Measurements from ENCODE around the gene GTF2IRD1. TPM values are rescaled to one million over a fixed set of nuclear protein-coding genes. Genes with fewer than 3 reads are reported as not detected.

Gene GTF2IRD1
- total RNA-seq, 4 donors from 2014 or later = 14.6 to 35.7 (median 17.1) TPM

DNA sequence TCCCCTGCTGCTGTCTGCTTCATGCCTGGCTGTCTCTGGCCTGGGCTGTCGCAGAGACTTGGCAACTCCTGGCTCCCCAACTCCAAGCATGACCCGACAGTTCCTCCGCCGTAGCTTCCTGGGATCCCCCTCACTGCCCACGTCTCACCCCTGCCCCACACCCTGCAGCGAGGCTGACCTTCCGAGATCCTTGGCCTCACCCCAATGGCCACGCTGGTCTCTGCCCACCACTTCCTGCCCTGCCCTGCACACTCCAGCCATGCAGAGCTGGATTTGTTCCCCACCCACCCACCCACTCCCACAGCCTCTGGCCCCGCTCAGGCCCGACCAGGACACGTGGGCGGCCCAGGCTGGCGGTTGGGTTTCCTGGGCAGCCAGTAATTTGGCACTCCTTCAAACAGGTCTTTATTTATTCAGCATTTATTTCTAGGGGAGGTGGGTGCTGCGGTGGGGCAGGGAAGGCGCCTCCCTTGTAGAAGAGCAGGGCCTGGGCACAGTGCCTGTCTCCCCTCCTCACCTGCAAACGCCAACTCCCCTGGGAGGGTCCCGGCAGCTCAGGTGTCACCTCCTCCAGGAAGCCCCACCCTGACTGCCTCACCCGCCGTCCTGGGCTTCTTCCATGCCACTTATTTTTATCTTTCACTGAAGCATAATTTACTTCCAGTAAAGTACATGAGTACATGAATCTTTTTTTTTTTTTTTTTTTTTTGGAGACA, 25.5 kb downstream of the GTF2IRD1 start:
- Histone ChIP-seq H3K27ac (peak overlapping the region; percentile 92 to 99 (median 94)), H3K36me3 (no peaks in the 10 kb centered on the region), H3K27me3 (no peaks in the 10 kb centered on the region), H3K9me3 (no peaks in the 10 kb centered on the region), H3K4me3 (no peak overlapping the region), H3K4me1 (peaks cover 7 to 78% (median 55%) of the 10 kb centered on the region in 4 donors)
- DNase-seq (ENCODE audit: low spot score in 2 of 2) = peak in 1 of 2 donors; percentile 28
- peak in 1 of 2 donors; percentile 67 for TF ChIP-seq EP300 (IDR thresholded peaks at IDR 0.05)
- TF ChIP-seq, protein P1, sequence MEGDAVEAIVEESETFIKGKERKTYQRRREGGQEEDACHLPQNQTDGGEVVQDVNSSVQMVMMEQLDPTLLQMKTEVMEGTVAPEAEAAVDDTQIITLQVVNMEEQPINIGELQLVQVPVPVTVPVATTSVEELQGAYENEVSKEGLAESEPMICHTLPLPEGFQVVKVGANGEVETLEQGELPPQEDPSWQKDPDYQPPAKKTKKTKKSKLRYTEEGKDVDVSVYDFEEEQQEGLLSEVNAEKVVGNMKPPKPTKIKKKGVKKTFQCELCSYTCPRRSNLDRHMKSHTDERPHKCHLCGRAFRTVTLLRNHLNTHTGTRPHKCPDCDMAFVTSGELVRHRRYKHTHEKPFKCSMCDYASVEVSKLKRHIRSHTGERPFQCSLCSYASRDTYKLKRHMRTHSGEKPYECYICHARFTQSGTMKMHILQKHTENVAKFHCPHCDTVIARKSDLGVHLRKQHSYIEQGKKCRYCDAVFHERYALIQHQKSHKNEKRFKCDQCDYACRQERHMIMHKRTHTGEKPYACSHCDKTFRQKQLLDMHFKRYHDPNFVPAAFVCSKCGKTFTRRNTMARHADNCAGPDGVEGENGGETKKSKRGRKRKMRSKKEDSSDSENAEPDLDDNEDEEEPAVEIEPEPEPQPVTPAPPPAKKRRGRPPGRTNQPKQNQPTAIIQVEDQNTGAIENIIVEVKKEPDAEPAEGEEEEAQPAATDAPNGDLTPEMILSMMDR (IDR thresholded peaks at IDR 0.05) = no peak
- 16 to 20% methylated on average over 15 to 19 of the region's 19 CpGs for WGBS, 2 donors

DNA sequence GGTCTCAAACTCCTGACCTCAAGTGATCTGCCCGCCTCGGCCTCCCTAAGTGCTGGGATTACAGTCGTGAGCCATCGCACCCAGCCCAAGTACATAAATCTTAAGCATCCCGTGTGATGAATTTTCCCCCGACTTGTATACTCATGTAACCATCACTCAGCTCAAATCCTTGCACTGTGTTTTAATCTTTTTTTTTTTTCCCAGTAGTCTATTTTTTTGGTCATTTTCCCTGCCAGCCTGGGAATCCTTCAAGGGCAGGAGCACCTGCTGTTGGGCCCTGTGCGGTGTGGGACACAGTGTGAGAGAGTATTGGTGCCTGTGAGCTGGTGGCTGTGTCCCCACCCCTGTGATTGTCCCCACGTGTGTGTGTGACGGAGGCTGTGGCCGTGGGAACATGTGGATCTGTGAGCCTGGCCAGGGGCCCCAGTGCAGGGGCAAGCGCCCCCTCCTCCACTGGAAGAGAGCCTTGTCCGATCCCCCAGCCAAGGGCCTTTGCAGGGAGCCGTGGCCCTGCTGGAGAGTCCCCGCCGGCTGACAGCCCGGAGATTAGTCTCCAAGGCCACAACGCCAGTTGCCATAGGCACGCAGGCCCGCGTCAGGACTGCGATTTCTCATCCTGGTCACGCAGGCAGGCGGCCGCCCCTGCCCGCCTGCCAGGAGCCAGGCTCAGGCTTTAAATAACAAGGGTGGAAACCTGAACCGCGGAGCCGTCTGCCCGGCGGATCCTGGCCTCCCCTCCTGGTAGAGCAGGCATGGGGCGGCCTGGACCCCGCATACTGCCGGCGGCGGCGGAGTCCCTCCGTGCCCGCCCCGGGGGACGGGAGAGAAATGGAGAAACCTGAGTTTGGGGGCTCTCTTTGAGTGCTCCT, 26.5 kb downstream of the GTF2IRD1 start:
- H3K27me3 ChIP-seq = no peaks in the 10 kb centered on the region
- no peaks in the 10 kb centered on the region for H3K9me3 ChIP-seq
- peak overlapping the region; percentile 92 to 99 (median 94) for H3K27ac ChIP-seq
- H3K4me1 ChIP-seq = peaks cover 7 to 78% (median 56%) of the 10 kb centered on the region in 4 donors
- 10 to 16% methylated on average over 19 to 32 of the region's 40 CpGs for WGBS, 2 donors
- TF ChIP-seq EP300 (IDR thresholded peaks at IDR 0.05) (peak; percentile 69 to 70), POLR2A (IDR thresholded peaks at IDR 0.05) (peak; percentile 30 to 51)
- TF ChIP-seq, protein P1 (IDR thresholded peaks at IDR 0.05) = no peak
- H3K36me3 ChIP-seq = no peaks in the 10 kb centered on the region
- H3K4me3 ChIP-seq = peak overlapping the region; percentile 35 to 57 (median 42)
- peak; percentile 50 to 59 for DNase-seq (ENCODE audit: low spot score in 2 of 2)

DNA sequence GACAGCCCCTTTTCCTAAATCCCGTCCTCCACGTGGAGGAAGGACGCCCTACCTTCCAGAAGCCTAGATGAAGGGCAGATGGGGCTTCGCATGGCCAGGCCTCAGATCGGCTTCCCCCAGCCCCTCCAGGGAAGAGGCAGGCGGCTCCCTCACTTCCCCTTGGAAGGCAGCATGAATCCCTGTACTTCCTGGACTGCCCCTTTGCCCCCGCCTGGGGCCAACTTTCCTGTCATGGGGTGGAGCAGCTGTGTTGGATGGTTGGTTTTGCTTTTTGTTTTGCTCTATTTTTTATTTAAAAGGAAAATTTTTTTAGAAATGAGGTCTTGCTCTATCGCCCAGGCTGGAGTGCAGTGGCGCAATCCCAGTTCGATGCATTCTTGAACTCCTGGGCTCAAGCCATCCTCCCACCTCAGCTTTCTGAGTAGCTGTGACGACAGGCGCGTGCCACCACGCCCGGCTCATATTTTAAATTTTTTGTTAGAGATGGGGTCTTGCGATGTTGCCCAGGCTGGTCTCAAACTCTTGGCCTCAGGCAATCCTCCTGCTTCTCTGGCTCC, 27.2 kb downstream of the GTF2IRD1 start:
- Histone ChIP-seq H3K9me3 (no peaks in the 10 kb centered on the region), H3K27ac (peak overlapping the region; percentile 92 to 99 (median 94)), H3K36me3 (no peaks in the 10 kb centered on the region), H3K4me1 (peaks cover 7 to 80% (median 56%) of the 10 kb centered on the region in 4 donors), H3K4me3 (peak overlapping the region; percentile 35 to 57 (median 42)), H3K27me3 (no peaks in the 10 kb centered on the region)
- 29 to 33% methylated on average over 16 of the region's 16 CpGs for WGBS, 2 donors
- TF ChIP-seq, protein P1 (IDR thresholded peaks at IDR 0.05) = no peak
- TF ChIP-seq EP300 (IDR thresholded peaks at IDR 0.05) = peak; percentile 46 to 50
- no peak for TF ChIP-seq POLR2A (IDR thresholded peaks at IDR 0.05)
- peak; percentile 44 to 57 for DNase-seq (ENCODE audit: low spot score in 2 of 2)

DNA sequence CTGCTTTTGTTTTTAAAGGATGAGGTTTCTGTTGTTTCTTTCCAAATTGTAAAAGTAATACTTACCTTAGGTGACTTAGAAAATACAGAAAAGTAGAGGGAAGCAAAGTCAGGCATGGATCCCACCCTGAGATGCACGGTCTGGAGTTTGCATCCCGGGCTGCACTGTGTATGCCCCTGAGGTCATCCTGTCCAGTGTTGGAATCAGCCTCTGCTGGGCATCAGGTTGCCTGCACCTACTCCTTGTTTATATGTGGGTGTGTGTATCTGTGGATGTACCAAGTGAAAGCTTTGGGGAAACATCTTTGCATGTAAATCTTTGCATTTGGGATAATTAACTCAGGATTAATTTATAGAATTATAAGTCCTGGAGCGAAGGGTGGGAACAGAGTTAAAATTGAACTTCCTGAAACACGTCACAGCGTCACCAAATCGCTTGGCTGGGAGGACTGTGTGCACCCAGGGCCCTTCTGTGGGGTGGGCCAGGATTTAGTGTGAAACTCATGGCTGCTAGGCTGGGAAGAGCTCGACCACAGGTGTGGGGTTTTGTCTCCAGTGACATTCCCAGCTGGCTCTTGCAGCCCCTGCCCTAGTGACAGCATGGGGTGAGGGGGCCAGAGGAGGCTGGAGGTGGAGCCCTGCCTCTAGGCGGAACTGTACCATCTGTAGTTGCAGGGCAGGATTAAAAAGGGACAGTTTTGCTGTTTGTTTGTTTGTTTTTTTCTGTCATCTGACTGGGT, 27.9 kb downstream of the GTF2IRD1 start:
- H3K4me3 ChIP-seq = peak overlapping the region in 1 of 4 donors; percentile 57
- DNase-seq (ENCODE audit: low spot score in 2 of 2) = no peak
- H3K36me3 ChIP-seq = no peaks in the 10 kb centered on the region
- H3K27ac ChIP-seq = peak overlapping the region; percentile 92 to 99 (median 94)
- TF ChIP-seq POLR2A (IDR thresholded peaks at IDR 0.05) (no peak), EP300 (IDR thresholded peaks at IDR 0.05) (no peak)
- TF ChIP-seq, protein P1 (IDR thresholded peaks at IDR 0.05) = peak in 1 of 5 experiments; percentile 6
- H3K9me3 ChIP-seq = no peaks in the 10 kb centered on the region
- no peaks in the 10 kb centered on the region for H3K27me3 ChIP-seq
- WGBS, 2 donors = 61 to 66% methylated on average over 8 of the region's 8 CpGs
- peaks cover 7 to 80% (median 55%) of the 10 kb centered on the region in 4 donors for H3K4me1 ChIP-seq
